Spleen (tissue), 7 donors: ENCODE measurements around the gene ETV1.

ENCODE experiments used
- CTCF ChIP-seq, 11 experiments: fragments of 200-600 bp in 7 of 11; fragments of 450-650 bp in 4 of 11; sonication (generic) in 4 of 11; IDR thresholded peaks in 8 of 11; conservative IDR thresholded peaks in 3 of 11; 1 replicate in 7 of 11; 2 replicates in 4 of 11; pipeline versions ENCODE4 v1.4.0 to v1.8.0; 2016 to 2021; ENCODE audit warnings: antibody characterized with exemption in 11 of 11, inconsistent platforms in 4 of 11, mild to moderate bottlenecking in 1 of 11
- POLR2A ChIP-seq, 3 donors: fragments of 450-650 bp; IDR thresholded peaks; one replicate each; pipeline ENCODE4 v1.5.1; 2017; ENCODE audit warnings: antibody characterized with exemption in 3 of 3, mild to moderate bottlenecking in 1 of 3
- POLR2AphosphoS5 ChIP-seq, 3 donors: sonication (generic); formaldehyde crosslinking; IDR thresholded peaks; one replicate each; pipeline ENCODE4 v1.5.1; 2017; ENCODE audit warnings: antibody characterized with exemption in 3 of 3
- donor health status: DM: no; HTN: no; CAD: no; lungs with moderate emphysema.
- donor health status: DM: no; HTN: no; CAD: no.
- donor health status: DM: no; HTN: no; CAD: no.

GRCh38 chr7:13986208-13986607, 3.3 kb downstream of the ETV1 start:
- TF ChIP-seq CTCF (IDR thresholded peaks at IDR 0.05 in 8 of 11, conservative IDR thresholded peaks at IDR 0.05 in 3 of 11) (no peak), POLR2A (IDR thresholded peaks at IDR 0.05) (no peak), POLR2AphosphoS5 (IDR thresholded peaks at IDR 0.05) (no peak)
